Suprapubic skin (tissue), 4 donors: ENCODE measurements around the gene KRTAP10-7. TPM values are rescaled to one million over a fixed set of nuclear protein-coding genes. Genes with fewer than 3 reads are reported as not detected.
"Not testable (repeated sequence)": the region's sequence is repeated elsewhere in the genome, so short reads cannot be mapped to it uniquely, and the experiment has no call there.

Source experiments
- DNase-seq, 2 donors: peaks; one replicate each; pipeline ENCODE4 v3.0.0-alpha.2; 2019; ENCODE audit warnings: low spot score in 2 of 2
- H3K27ac ChIP-seq: fragments of 200-600 bp; sonication (generic); one replicate; pipeline ENCODE4 v1.5.1; 2019
- H3K27me3 ChIP-seq: fragments of 200-600 bp; sonication (generic); one replicate; pipeline ENCODE4 v1.5.1; 2019
- H3K36me3 ChIP-seq: fragments of 200-600 bp; sonication (generic); one replicate; pipeline ENCODE4 v1.5.1; 2019
- H3K4me1 ChIP-seq: fragments of 200-600 bp; sonication (generic); one replicate; pipeline ENCODE4 v1.5.1; 2019
- H3K4me3 ChIP-seq: fragments of 200-600 bp; sonication (generic); one replicate; pipeline ENCODE4 v1.5.1; 2019; ENCODE audit warnings: mild to moderate bottlenecking
- H3K9me3 ChIP-seq: fragments of 200-600 bp; sonication (generic); one replicate; pipeline ENCODE4 v1.5.1; 2019
- EP300 ChIP-seq: sonication (generic); formaldehyde crosslinking; IDR thresholded peaks from one replicate; pipeline ENCODE4 v1.6.1; 2017; ENCODE audit warnings: antibody characterized with exemption
- POLR2A ChIP-seq, 2 donors: fragments of 450-650 bp; IDR thresholded peaks; one replicate each; pipeline ENCODE4 v1.6.1; 2017; ENCODE audit warnings: antibody characterized with exemption in 2 of 2, mild to moderate bottlenecking in 2 of 2, moderate library complexity in 2 of 2
- POLR2AphosphoS5 ChIP-seq, 3 donors: sonication (generic); formaldehyde crosslinking; IDR thresholded peaks; one replicate each; pipeline ENCODE4 v1.6.1; 2017; ENCODE audit warnings: antibody characterized with exemption in 3 of 3
- WGBS: methylation state at CpG from one replicate; pipeline ENCODE4 v1.1.5; 2018; 5-methylcytosine and 5-hydroxymethylcytosine counted together
- total RNA-seq, 4 donors: library from RNA; depleted of rRNA; stranded (reverse); fragments of >200 nt; gene quantifications; one replicate each; pipeline ENCODE4 v1.1.0, GENCODE V29; 2016
- TF ChIP-seq, protein P1 (sequence below), 2 donors: fragments of 200-600 bp in 1 of 2; fragments of 450-650 bp in 1 of 2; sonication (generic) in 1 of 2; IDR thresholded peaks; one replicate each; pipeline ENCODE4 v1.5.1; 2016 to 2019; ENCODE audit warnings: antibody characterized with exemption in 2 of 2, mild to moderate bottlenecking in 1 of 2, moderate library complexity in 1 of 2

Gene KRTAP10-7
- total RNA-seq, 4 donors from 2014 or later: 3.7 to 12.9 (median 4.2) TPM; not detected in 1

DNA sequence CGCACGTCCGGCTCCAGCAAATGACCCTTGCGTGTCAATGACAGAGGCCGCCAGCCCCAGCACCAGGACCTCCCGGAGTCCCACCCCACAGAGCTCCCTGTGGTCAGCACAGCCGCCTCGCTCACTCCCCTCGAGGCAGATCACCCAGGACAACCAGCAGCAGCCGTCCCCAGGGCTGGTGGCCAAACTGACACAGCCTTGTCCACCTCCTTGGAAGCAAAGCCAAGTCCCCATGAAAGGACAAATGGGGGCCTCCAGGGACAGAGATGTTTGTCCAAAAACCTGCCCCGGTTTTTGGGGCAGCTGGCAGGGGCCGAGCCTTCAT, 38.9 kb downstream of the KRTAP10-7 start:
- TF ChIP-seq EP300: no peak
- no peak for TF ChIP-seq POLR2A (IDR thresholded peaks at IDR 0.05)
- TF ChIP-seq, protein P1, sequence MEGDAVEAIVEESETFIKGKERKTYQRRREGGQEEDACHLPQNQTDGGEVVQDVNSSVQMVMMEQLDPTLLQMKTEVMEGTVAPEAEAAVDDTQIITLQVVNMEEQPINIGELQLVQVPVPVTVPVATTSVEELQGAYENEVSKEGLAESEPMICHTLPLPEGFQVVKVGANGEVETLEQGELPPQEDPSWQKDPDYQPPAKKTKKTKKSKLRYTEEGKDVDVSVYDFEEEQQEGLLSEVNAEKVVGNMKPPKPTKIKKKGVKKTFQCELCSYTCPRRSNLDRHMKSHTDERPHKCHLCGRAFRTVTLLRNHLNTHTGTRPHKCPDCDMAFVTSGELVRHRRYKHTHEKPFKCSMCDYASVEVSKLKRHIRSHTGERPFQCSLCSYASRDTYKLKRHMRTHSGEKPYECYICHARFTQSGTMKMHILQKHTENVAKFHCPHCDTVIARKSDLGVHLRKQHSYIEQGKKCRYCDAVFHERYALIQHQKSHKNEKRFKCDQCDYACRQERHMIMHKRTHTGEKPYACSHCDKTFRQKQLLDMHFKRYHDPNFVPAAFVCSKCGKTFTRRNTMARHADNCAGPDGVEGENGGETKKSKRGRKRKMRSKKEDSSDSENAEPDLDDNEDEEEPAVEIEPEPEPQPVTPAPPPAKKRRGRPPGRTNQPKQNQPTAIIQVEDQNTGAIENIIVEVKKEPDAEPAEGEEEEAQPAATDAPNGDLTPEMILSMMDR (IDR thresholded peaks at IDR 0.05): no peak
- no peak for TF ChIP-seq POLR2AphosphoS5 (IDR thresholded peaks at IDR 0.05)
- Histone ChIP-seq H3K9me3 (no peaks in the 10 kb centered on the region), H3K27me3 (peaks cover 25% of the 10 kb centered on the region), H3K27ac (no peak overlapping the region), H3K36me3 (no peaks in the 10 kb centered on the region), H3K4me1 (no peaks in the 10 kb centered on the region), H3K4me3 (no peak overlapping the region)
- WGBS: 87% methylated on average over 4 of the region's 12 CpGs
- no peak for DNase-seq

GRCh38 chr21:44640761-44641160, 40.4 kb downstream of the KRTAP10-7 start:
- Histone ChIP-seq H3K27ac (no peak overlapping the region), H3K27me3 (peaks cover 25% of the 10 kb centered on the region), H3K36me3 (no peaks in the 10 kb centered on the region), H3K4me1 (no peaks in the 10 kb centered on the region), H3K4me3 (no peak overlapping the region), H3K9me3 (no peaks in the 10 kb centered on the region)
- WGBS: 91% methylated on average over 5 of the region's 5 CpGs
- peak in 1 of 2 donors; percentile 25 for DNase-seq
- no peak for TF ChIP-seq POLR2AphosphoS5 (IDR thresholded peaks at IDR 0.05)
- TF ChIP-seq, protein P1 (IDR thresholded peaks at IDR 0.05): no peak
- no peak for TF ChIP-seq EP300
- no peak for TF ChIP-seq POLR2A (IDR thresholded peaks at IDR 0.05)

DNA sequence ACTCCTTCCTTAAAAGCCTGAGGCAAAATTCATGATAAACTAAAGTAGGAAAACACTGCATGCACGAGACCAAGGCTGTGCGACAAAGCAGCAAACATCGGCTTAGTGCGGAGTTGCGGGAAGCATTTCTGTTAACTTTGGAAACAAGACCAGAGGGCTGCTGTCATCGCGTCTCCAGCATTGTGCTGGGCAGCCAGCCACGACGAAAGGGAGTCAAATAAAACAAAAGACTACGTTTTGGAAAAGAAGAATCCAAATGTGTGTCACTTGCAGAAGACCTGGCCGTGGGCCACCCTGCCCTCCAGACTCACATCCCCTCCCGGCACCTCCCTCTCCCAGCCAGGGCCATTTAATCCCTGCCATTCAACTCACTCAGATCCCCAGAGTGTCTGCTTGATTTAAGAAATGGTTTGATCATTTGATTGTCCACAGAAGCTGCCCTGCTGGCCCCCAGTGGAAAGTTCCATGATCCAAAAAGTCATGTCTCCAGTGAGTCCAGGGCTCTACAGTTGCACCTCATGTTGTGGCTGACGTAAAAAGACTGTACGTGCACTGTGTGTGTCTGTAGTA, 43.4 kb downstream of the KRTAP10-7 start:
- TF ChIP-seq EP300 (no peak), POLR2A (IDR thresholded peaks at IDR 0.05) (no peak), POLR2AphosphoS5 (IDR thresholded peaks at IDR 0.05) (no peak)
- TF ChIP-seq, protein P1 (IDR thresholded peaks at IDR 0.05): no peak
- peaks cover 30% of the 10 kb centered on the region for H3K27me3 ChIP-seq
- 65% methylated on average over 14 of the region's 14 CpGs for WGBS

GRCh38 chr21:44644878-44645277, 44.5 kb downstream of the KRTAP10-7 start:
- Histone ChIP-seq H3K27ac (no peak overlapping the region), H3K4me3 (no peak overlapping the region), H3K36me3 (no peaks in the 10 kb centered on the region), H3K27me3 (peaks cover 32% of the 10 kb centered on the region), H3K9me3 (no peaks in the 10 kb centered on the region), H3K4me1 (no peaks in the 10 kb centered on the region)
- no peak for DNase-seq
- 47% methylated on average over 2 of the region's 2 CpGs for WGBS
- TF ChIP-seq, protein P1 (IDR thresholded peaks at IDR 0.05): no peak
- TF ChIP-seq POLR2AphosphoS5 (IDR thresholded peaks at IDR 0.05): no peak
- TF ChIP-seq EP300: no peak
- TF ChIP-seq POLR2A (IDR thresholded peaks at IDR 0.05): no peak

More for the DNA sequence above, 43.4 kb downstream of the KRTAP10-7 start:
- H3K4me3 ChIP-seq: no peak overlapping the region
- H3K36me3 ChIP-seq: no peaks in the 10 kb centered on the region
- no peak overlapping the region for H3K27ac ChIP-seq
- DNase-seq: no peak
- no peaks in the 10 kb centered on the region for H3K4me1 ChIP-seq
- H3K9me3 ChIP-seq: no peaks in the 10 kb centered on the region

DNA sequence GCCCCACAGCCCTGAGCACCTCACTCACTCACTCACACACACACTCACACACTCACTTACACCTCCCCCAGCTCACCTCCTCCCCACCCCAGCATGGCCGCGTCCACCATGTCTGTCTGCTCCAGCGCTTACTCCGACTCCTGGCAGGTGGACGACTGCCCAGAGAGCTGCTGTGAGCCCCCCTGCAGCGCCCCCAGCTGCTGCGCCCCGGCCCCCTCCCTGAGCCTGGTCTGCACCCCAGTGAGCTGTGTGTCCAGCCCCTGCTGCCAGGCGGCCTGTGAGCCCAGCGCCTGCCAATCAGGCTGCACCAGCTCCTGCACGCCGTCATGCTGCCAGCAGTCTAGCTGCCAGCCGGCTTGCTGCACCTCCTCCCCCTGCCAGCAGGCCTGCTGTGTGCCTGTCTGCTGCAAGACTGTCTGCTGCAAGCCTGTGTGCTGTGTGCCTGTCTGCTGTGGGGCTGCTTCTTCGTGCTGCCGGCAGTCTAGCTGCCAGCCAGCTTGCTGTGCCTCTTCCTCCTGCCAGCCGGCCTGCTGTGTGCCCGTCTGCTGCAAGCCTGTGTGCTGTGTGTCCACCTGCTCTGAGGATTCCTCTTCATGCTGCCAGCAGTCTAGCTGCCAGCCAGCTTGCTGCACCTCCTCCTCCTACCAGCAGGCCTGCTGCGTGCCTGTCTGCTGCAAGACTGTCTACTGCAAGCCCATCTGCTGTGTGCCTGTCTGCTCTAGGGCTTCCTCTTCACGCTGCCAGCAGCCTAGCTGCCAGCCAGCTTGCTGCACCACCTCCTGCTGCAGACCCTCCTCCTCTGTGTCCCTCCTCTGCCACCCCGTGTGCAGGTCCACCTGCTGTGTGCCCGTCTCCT, 46.2 kb downstream of the KRTAP10-7 start, which contains the start of gene KRTAP10-11:
KRTAP10-11 (plus strand) TSS at position 49 of the 856 bp plus-strand sequence; CDS start at position 94, 45 bp downstream.
- DNase-seq, H3K36me3 ChIP-seq, H3K9me3 ChIP-seq, H3K4me1 ChIP-seq, H3K4me3 ChIP-seq, H3K27ac ChIP-seq: not testable (repeated sequence)
- WGBS: 76% methylated on average over 12 of the region's 21 CpGs
- H3K27me3 ChIP-seq: peaks cover 37% of the 10 kb centered on the region
